HG02885 (cell line): ENCODE results near the gene UGCG.
"Not testable (repeated sequence)": the region's sequence is repeated elsewhere in the genome, so short reads cannot be mapped to it uniquely, and the experiment has no call there.

Experiments used
- ATAC-seq: cut with Tn5 transposase; IDR thresholded peaks from one replicate; pipeline ENCODE4 v1.9.1; 2021; ENCODE audit warnings: mild to moderate bottlenecking; ENCODE audit not compliant: unreplicated experiment, poor library complexity

UGCG gene

GRCh38 chr9:111944241-111944866 lies 47.7 kb downstream of the UGCG start:
- ATAC-seq: no peak

GRCh38 chr9:111945216-111945615 lies 48.6 kb downstream of the UGCG start:
- peak; percentile 70 for ATAC-seq

GRCh38 chr9:111948109-111948508 lies 51.5 kb downstream of the UGCG start:
- ATAC-seq: not testable (repeated sequence)

GRCh38 chr9:111948951-111949350 lies 52.3 kb downstream of the UGCG start:
- no peak for ATAC-seq

GRCh38 chr9:111949919-111950318 lies 53.3 kb downstream of the UGCG start:
- no peak for ATAC-seq

GRCh38 chr9:111952559-111952958 lies 55.9 kb downstream of the UGCG start:
- ATAC-seq: no peak

- no peak for ATAC-seq
Observed at GRCh38 chr9:111953444-111953843, 56.8 kb downstream of the UGCG start.

- ATAC-seq: no peak
Observed at GRCh38 chr9:111955048-111955447, 58.4 kb downstream of the UGCG start.

- no peak for ATAC-seq
Observed at GRCh38 chr9:111957856-111958631, 61.4 kb downstream of the UGCG start.

- ATAC-seq: no peak
Observed at GRCh38 chr9:111959468-111960359, 63.1 kb downstream of the UGCG start.

- ATAC-seq: not testable (repeated sequence)
Observed at GRCh38 chr9:111960485-111960884, 63.9 kb downstream of the UGCG start.

GRCh38 chr9:111961009-111961408 lies 64.4 kb downstream of the UGCG start:
- no peak for ATAC-seq

GRCh38 chr9:111961575-111961974 lies 65.0 kb downstream of the UGCG start:
- ATAC-seq: no peak

- ATAC-seq: no peak
Observed at GRCh38 chr9:111962021-111962420, 65.4 kb downstream of the UGCG start.

- ATAC-seq: no peak
Observed at GRCh38 chr9:111963995-111964394, 67.4 kb downstream of the UGCG start.

GRCh38 chr9:111965566-111966019 lies 69.0 kb downstream of the UGCG start:
- peak; percentile 64 for ATAC-seq

- no peak for ATAC-seq
Observed at GRCh38 chr9:111966124-111966723, 69.6 kb downstream of the UGCG start.

- ATAC-seq: no peak
Observed at GRCh38 chr9:111966861-111967291, 70.3 kb downstream of the UGCG start.

GRCh38 chr9:111967621-111968020 lies 71.0 kb downstream of the UGCG start:
- no peak for ATAC-seq

GRCh38 chr9:111969061-111969460 lies 72.4 kb downstream of the UGCG start:
- no peak for ATAC-seq
